SK-N-SH treated with all-trans-retinoic acid at 6 μM for 48 hours (cell line): ENCODE data around the gene NAV3.

Experiments
- ATAC-seq: fragments of 200-7000 bp; cut with Tn5 transposase; 3 replicates; pipeline ENCODE4 v1.9.1; 2020; ENCODE audit warnings: mild to moderate bottlenecking, moderate library complexity
- ARNTL ChIP-seq: fragments of 450-650 bp; formaldehyde crosslinking; IDR thresholded peaks from 2 replicates; pipeline ENCODE4 v1.5.0; 2020; ENCODE audit warnings: low read depth, mild to moderate bottlenecking, moderate library complexity, borderline replicate concordance
- BACH2 ChIP-seq: fragments of 250-450 bp; sonication (Bioruptor Pico); IDR thresholded peaks from 2 replicates; pipeline ENCODE4 v1.9.0; 2021; ENCODE audit warnings: mild to moderate bottlenecking, borderline replicate concordance
- ESRRG ChIP-seq: fragments of 250-450 bp; sonication (Bioruptor Pico); IDR thresholded peaks from 2 replicates; pipeline ENCODE4 v1.6.1; 2021; ENCODE audit warnings: mild to moderate bottlenecking
- GLIS3 ChIP-seq: fragments of 250-450 bp; sonication (Bioruptor Pico); IDR thresholded peaks from 2 replicates; pipeline ENCODE4 v1.5.0; 2020; ENCODE audit warnings: mild to moderate bottlenecking, moderate library complexity
- ISL1 ChIP-seq: fragments of 250-450 bp; sonication (Bioruptor Pico); IDR thresholded peaks from 2 replicates; pipeline ENCODE4 v2.1.2; 2022; ENCODE audit warnings: mild to moderate bottlenecking, moderate library complexity
- OSR1 ChIP-seq: fragments of 250-450 bp; sonication (Bioruptor Pico); IDR thresholded peaks from 2 replicates; pipeline ENCODE4 v1.8.0; 2022; ENCODE audit warnings: moderate library complexity, mild to moderate bottlenecking, inconsistent platforms
- PPARA ChIP-seq: fragments of 250-450 bp; sonication (Bioruptor Pico); IDR thresholded peaks from 2 replicates; pipeline ENCODE4 v1.5.0; 2020; ENCODE audit warnings: mild to moderate bottlenecking, borderline replicate concordance
- RARB ChIP-seq: fragments of 250-450 bp; sonication (Bioruptor Pico); IDR thresholded peaks from 2 replicates; pipeline ENCODE4 v1.8.0; 2021; ENCODE audit warnings: mild to moderate bottlenecking, moderate library complexity
- SNAI2 ChIP-seq: fragments of 250-450 bp; sonication (Bioruptor Pico); IDR thresholded peaks from 2 replicates; pipeline ENCODE4 v1.5.0; 2020; ENCODE audit warnings: mild to moderate bottlenecking, moderate library complexity
- TCF4 ChIP-seq: fragments of 250-450 bp; sonication (Bioruptor Pico); IDR thresholded peaks from 2 replicates; pipeline ENCODE4 v1.8.0; 2021; ENCODE audit warnings: mild to moderate bottlenecking, moderate library complexity, borderline replicate concordance
- TOX ChIP-seq: fragments of 250-450 bp; sonication (Bioruptor Pico); IDR thresholded peaks from 2 replicates; pipeline ENCODE4 v1.8.0; 2021; ENCODE audit warnings: mild to moderate bottlenecking, moderate library complexity, borderline replicate concordance
- ZC3H10 ChIP-seq: fragments of 250-450 bp; sonication (Bioruptor Pico); IDR thresholded peaks from 2 replicates; pipeline ENCODE4 v1.5.1; 2021; ENCODE audit warnings: mild to moderate bottlenecking, moderate library complexity
- ZFP3 ChIP-seq: fragments of 250-450 bp; sonication (Bioruptor Pico); IDR thresholded peaks from 2 replicates; pipeline ENCODE4 v1.5.0; 2020; ENCODE audit warnings: mild to moderate bottlenecking, moderate library complexity
- ZFP30 ChIP-seq: fragments of 450-650 bp; formaldehyde crosslinking; IDR thresholded peaks from 2 replicates; pipeline ENCODE4 v1.5.0; 2022; ENCODE audit warnings: mild to moderate bottlenecking, moderate library complexity
- ZNF565 ChIP-seq: fragments of 450-650 bp; formaldehyde crosslinking; conservative IDR thresholded peaks from 2 replicates; pipeline ENCODE4 v1.5.0; 2020; ENCODE audit warnings: low read depth, mild to moderate bottlenecking, moderate library complexity
- ZNF70 ChIP-seq: fragments of 450-650 bp; formaldehyde crosslinking; IDR thresholded peaks from 2 replicates; pipeline ENCODE4 v1.5.0; 2020; ENCODE audit warnings: mild to moderate bottlenecking, moderate library complexity
- ZNF8 ChIP-seq: fragments of 450-650 bp; formaldehyde crosslinking; IDR thresholded peaks from 2 replicates; pipeline ENCODE4 v1.5.0; 2020; ENCODE audit warnings: mild to moderate bottlenecking, moderate library complexity
- TF ChIP-seq, protein P1 (sequence below): fragments of 250-450 bp; sonication (Bioruptor Pico); IDR thresholded peaks from 2 replicates; pipeline ENCODE4 v1.5.1; 2020; ENCODE audit warnings: low read depth, mild to moderate bottlenecking, moderate library complexity
- TF ChIP-seq, protein P2 (sequence below): fragments of 250-450 bp; sonication (Bioruptor Pico); IDR thresholded peaks from 2 replicates; pipeline ENCODE4 v1.8.0; 2021; ENCODE audit warnings: low read depth, mild to moderate bottlenecking, moderate library complexity, borderline replicate concordance
- TF ChIP-seq, protein P3 (sequence below): fragments of 250-450 bp; sonication (Bioruptor Pico); IDR thresholded peaks from 2 replicates; pipeline ENCODE4 v1.5.0; 2020; ENCODE audit warnings: mild to moderate bottlenecking, moderate library complexity
- TF ChIP-seq, protein P4 (sequence below): fragments of 250-450 bp; sonication (Bioruptor Pico); IDR thresholded peaks from 2 replicates; pipeline ENCODE4 v1.8.0; 2020; ENCODE audit warnings: mild to moderate bottlenecking, moderate library complexity, borderline replicate concordance
- TF ChIP-seq, protein P5 (sequence below): fragments of 250-450 bp; sonication (Bioruptor Pico); IDR thresholded peaks from 2 replicates; pipeline ENCODE4 v1.5.1; 2021; ENCODE audit warnings: mild to moderate bottlenecking, moderate library complexity

Gene NAV3

DNA sequence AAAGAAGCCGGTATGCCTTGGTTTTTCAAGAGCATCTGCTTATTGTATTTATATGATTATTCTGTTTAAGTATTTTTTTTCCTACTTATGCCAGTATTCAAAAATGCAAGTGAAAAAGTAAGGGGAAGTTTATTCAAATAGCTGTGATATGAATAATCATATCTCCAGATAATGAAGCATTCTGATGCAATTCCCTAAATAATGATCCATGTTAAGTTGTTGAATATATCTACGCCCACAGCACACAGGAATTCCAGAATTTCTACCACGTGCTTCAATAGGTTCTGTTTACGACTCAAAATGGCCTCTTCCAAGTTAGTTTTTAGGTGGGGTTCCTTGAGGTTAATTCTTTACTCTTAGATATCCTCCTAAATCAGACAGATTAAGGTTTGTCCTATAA lies 208.3 kb downstream of the NAV3 start:
- TF ChIP-seq RARB (no peak), SNAI2 (no peak), ZFP30 (CRISPR knock-in tag) (no peak), ZNF8 (CRISPR knock-in tag) (no peak), PPARA (CRISPR knock-in tag) (no peak), GLIS3 (CRISPR knock-in tag) (no peak), ZC3H10 (CRISPR knock-in tag) (no peak), ZFP3 (CRISPR knock-in tag) (no peak), OSR1 (CRISPR knock-in tag) (no peak), TOX (CRISPR knock-in tag) (no peak), ZNF70 (CRISPR knock-in tag) (no peak), ESRRG (CRISPR knock-in tag) (no peak), ARNTL (CRISPR knock-in tag) (no peak), BACH2 (no peak)
- TF ChIP-seq, protein P1, sequence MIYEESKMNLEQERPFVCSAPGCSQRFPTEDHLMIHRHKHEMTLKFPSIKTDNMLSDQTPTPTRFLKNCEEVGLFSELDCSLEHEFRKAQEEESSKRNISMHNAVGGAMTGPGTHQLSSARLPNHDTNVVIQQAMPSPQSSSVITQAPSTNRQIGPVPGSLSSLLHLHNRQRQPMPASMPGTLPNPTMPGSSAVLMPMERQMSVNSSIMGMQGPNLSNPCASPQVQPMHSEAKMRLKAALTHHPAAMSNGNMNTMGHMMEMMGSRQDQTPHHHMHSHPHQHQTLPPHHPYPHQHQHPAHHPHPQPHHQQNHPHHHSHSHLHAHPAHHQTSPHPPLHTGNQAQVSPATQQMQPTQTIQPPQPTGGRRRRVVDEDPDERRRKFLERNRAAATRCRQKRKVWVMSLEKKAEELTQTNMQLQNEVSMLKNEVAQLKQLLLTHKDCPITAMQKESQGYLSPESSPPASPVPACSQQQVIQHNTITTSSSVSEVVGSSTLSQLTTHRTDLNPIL (CRISPR knock-in tag), result no peak
- TF ChIP-seq, protein P2, sequence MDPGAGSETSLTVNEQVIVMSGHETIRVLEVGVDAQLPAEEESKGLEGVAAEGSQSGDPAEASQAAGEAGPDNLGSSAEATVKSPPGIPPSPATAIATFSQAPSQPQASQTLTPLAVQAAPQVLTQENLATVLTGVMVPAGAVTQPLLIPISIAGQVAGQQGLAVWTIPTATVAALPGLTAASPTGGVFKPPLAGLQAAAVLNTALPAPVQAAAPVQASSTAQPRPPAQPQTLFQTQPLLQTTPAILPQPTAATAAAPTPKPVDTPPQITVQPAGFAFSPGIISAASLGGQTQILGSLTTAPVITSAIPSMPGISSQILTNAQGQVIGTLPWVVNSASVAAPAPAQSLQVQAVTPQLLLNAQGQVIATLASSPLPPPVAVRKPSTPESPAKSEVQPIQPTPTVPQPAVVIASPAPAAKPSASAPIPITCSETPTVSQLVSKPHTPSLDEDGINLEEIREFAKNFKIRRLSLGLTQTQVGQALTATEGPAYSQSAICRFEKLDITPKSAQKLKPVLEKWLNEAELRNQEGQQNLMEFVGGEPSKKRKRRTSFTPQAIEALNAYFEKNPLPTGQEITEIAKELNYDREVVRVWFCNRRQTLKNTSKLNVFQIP (CRISPR knock-in tag), result no peak
- TF ChIP-seq, protein P3, sequence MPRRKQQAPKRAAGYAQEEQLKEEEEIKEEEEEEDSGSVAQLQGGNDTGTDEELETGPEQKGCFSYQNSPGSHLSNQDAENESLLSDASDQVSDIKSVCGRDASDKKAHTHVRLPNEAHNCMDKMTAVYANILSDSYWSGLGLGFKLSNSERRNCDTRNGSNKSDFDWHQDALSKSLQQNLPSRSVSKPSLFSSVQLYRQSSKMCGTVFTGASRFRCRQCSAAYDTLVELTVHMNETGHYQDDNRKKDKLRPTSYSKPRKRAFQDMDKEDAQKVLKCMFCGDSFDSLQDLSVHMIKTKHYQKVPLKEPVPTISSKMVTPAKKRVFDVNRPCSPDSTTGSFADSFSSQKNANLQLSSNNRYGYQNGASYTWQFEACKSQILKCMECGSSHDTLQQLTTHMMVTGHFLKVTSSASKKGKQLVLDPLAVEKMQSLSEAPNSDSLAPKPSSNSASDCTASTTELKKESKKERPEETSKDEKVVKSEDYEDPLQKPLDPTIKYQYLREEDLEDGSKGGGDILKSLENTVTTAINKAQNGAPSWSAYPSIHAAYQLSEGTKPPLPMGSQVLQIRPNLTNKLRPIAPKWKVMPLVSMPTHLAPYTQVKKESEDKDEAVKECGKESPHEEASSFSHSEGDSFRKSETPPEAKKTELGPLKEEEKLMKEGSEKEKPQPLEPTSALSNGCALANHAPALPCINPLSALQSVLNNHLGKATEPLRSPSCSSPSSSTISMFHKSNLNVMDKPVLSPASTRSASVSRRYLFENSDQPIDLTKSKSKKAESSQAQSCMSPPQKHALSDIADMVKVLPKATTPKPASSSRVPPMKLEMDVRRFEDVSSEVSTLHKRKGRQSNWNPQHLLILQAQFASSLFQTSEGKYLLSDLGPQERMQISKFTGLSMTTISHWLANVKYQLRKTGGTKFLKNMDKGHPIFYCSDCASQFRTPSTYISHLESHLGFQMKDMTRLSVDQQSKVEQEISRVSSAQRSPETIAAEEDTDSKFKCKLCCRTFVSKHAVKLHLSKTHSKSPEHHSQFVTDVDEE (CRISPR knock-in tag), result no peak
- TF ChIP-seq, protein P4, sequence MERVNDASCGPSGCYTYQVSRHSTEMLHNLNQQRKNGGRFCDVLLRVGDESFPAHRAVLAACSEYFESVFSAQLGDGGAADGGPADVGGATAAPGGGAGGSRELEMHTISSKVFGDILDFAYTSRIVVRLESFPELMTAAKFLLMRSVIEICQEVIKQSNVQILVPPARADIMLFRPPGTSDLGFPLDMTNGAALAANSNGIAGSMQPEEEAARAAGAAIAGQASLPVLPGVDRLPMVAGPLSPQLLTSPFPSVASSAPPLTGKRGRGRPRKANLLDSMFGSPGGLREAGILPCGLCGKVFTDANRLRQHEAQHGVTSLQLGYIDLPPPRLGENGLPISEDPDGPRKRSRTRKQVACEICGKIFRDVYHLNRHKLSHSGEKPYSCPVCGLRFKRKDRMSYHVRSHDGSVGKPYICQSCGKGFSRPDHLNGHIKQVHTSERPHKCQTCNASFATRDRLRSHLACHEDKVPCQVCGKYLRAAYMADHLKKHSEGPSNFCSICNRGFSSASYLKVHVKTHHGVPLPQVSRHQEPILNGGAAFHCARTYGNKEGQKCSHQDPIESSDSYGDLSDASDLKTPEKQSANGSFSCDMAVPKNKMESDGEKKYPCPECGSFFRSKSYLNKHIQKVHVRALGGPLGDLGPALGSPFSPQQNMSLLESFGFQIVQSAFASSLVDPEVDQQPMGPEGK (CRISPR knock-in tag), result no peak
- ATAC-seq, result no peak

DNA sequence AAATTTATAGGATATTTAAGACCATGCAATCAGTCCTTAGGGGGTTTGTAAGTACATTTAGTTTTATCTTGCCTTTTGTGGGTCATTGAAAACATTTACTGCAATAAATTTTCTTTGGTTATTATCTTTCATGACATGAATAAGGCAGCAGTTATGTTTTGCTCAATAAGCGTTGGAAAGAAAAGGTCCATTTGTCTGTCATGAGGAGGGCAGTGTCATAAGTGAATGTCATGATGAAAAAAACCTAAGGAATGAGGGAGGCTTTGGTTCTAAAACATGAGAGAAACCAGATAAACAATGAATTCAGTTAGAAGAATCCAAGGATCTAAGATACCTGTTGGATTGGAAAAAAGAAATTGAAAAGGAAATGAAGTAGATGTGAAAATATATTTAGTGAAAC lies 209.4 kb downstream of the NAV3 start:
- no peak for TF ChIP-seq ZNF70 (CRISPR knock-in tag)
- TF ChIP-seq BACH2, result no peak
- TF ChIP-seq GLIS3 (CRISPR knock-in tag), result no peak
- no peak for TF ChIP-seq ZC3H10 (CRISPR knock-in tag)
- no peak for TF ChIP-seq RARB
- TF ChIP-seq ZNF565 (CRISPR knock-in tag), result no peak
- no peak for TF ChIP-seq TCF4
- TF ChIP-seq, protein P5, sequence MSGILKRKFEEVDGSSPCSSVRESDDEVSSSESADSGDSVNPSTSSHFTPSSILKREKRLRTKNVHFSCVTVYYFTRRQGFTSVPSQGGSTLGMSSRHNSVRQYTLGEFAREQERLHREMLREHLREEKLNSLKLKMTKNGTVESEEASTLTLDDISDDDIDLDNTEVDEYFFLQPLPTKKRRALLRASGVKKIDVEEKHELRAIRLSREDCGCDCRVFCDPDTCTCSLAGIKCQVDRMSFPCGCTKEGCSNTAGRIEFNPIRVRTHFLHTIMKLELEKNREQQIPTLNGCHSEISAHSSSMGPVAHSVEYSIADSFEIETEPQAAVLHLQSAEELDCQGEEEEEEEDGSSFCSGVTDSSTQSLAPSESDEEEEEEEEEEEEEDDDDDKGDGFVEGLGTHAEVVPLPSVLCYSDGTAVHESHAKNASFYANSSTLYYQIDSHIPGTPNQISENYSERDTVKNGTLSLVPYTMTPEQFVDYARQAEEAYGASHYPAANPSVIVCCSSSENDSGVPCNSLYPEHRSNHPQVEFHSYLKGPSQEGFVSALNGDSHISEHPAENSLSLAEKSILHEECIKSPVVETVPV, result no peak
- no peak for TF ChIP-seq ISL1 (CRISPR knock-in tag)
- TF ChIP-seq, protein P2 (CRISPR knock-in tag), result no peak
- TF ChIP-seq ZFP30 (CRISPR knock-in tag), result no peak
- no peak for TF ChIP-seq ARNTL (CRISPR knock-in tag)
- TF ChIP-seq ESRRG (CRISPR knock-in tag), result no peak
- no peak for TF ChIP-seq TOX (CRISPR knock-in tag)
- TF ChIP-seq OSR1 (CRISPR knock-in tag), result no peak
- no peak for TF ChIP-seq ZNF8 (CRISPR knock-in tag)
- TF ChIP-seq, all 23 proteins: peak for 0
- ATAC-seq, result no peak
